CD4-positive, alpha-beta memory T cell (primary cell): ENCODE results near the gene EMP1. TPM values are rescaled to one million over a fixed set of nuclear protein-coding genes. Genes with fewer than 3 reads are reported as not detected.

Experiments
- CTCF ChIA-PET: fragments of 350-600 bp; sonication (Branson Sonifier 250); formaldehyde crosslinking; loops from one replicate; lab custom pipeline; 2021; ENCODE audit warnings: inconsistent platforms; ENCODE audit not compliant: partially characterized antibody; lab: Charles Lee
- POLR2A ChIA-PET: fragments of 350-600 bp; sonication (Branson Sonifier 250); formaldehyde crosslinking; loops from one replicate; lab custom pipeline; 2021; ENCODE audit not compliant: partially characterized antibody; lab: Charles Lee
- DNase-seq, 5 donors: peaks; one replicate each; pipeline versions ENCODE4 v3.0.0 to v3.0.0-alpha.2; 2020 to 2022; ENCODE audit warnings: mixed read lengths in 1 of 5
- H3K27ac ChIP-seq: one replicate; pipeline ENCODE4 v1.7.0; 2013; ENCODE audit warnings: low read depth, low read length
- H3K27me3 ChIP-seq: 2 replicates; pipeline ENCODE4 v1.7.0; 2013; ENCODE audit warnings: mild to moderate bottlenecking, low read length, moderate library complexity; ENCODE audit not compliant: insufficient read depth
- H3K36me3 ChIP-seq: 2 replicates; pipeline ENCODE4 v1.7.0; 2013; ENCODE audit warnings: mild to moderate bottlenecking, low read length, moderate library complexity; ENCODE audit not compliant: insufficient read depth
- H3K4me1 ChIP-seq: 2 replicates; pipeline ENCODE4 v1.7.0; 2013; ENCODE audit warnings: mild to moderate bottlenecking, low read length, moderate library complexity; ENCODE audit not compliant: insufficient read depth
- H3K4me3 ChIP-seq, 2 donors: one replicate each; pipeline ENCODE4 v1.7.0; 2013; ENCODE audit warnings: low read length in 2 of 2, mild to moderate bottlenecking in 1 of 2
- H3K9me3 ChIP-seq, 2 donors: one replicate each; pipeline ENCODE4 v1.7.0; 2013; ENCODE audit warnings: low read length in 2 of 2, control low read depth in 1 of 2; ENCODE audit not compliant: control insufficient read depth in 1 of 2
- H3K27ac Mint-ChIP-seq, 7 donors: one replicate each; pipeline ENCODE4 v1.8.0; 2020 to 2021; ENCODE audit warnings: mixed read lengths in 7 of 7, mild to moderate bottlenecking in 6 of 7, inconsistent platforms in 3 of 7, moderate library complexity in 3 of 7
- H3K27me3 Mint-ChIP-seq, 2 donors: one replicate each; pipeline ENCODE4 v1.8.0; 2020 to 2021; ENCODE audit warnings: mixed read lengths in 2 of 2
- H3K36me3 Mint-ChIP-seq, 2 donors: one replicate each; pipeline ENCODE4 v1.8.0; 2020 to 2021; ENCODE audit warnings: mixed read lengths in 2 of 2, inconsistent platforms in 1 of 2, mild to moderate bottlenecking in 1 of 2
- H3K4me1 Mint-ChIP-seq, 4 donors: one replicate each; pipeline ENCODE4 v1.8.0; 2020 to 2021; ENCODE audit warnings: mixed read lengths in 4 of 4, mild to moderate bottlenecking in 1 of 4
- H3K4me3 Mint-ChIP-seq, 8 donors: one replicate each; pipeline ENCODE4 v1.8.0; 2020 to 2021; ENCODE audit warnings: mixed read lengths in 8 of 8, mild to moderate bottlenecking in 7 of 8, moderate library complexity in 6 of 8, inconsistent platforms in 3 of 8
- H3K9me3 Mint-ChIP-seq, 8 donors: one replicate each; pipeline ENCODE4 v1.8.0; 2020 to 2021; ENCODE audit warnings: mixed read lengths in 8 of 8, mild to moderate bottlenecking in 5 of 8, inconsistent platforms in 3 of 8, moderate library complexity in 1 of 8
- intact Hi-C: fragments of 100-400 bp; cut with micrococcal nuclease; formaldehyde crosslinking; loops from one replicate; pipeline ENCODE4 v1.15.1; 2023
- polyA plus RNA-seq, 2 donors: library from polyadenylated mRNA; unstranded; fragments of 300-500 nt; fragmentation: Illumina TruSeq; gene quantifications; one replicate each; pipeline ENCODE4 v1.2.3, GENCODE V29; 2021
- total RNA-seq, 2 experiments: library from RNA; stranded (reverse); gene quantifications; one replicate each; pipeline ENCODE4 v1.2.3, GENCODE V29; 2021

The EMP1 gene
- total and polyA plus RNA-seq, 4 experiments from 2014 or later, result 0.50 to 5.8 (median 3.2) TPM

- Histone ChIP-seq H3K36me3 (no peaks in the 10 kb centered on the region), H3K27me3 (no peaks in the 10 kb centered on the region), H3K4me3 (no peak overlapping the region), H3K27ac (peak overlapping the region; percentile 35), H3K9me3 (no peaks in the 10 kb centered on the region), H3K4me1 (peaks cover 19% of the 10 kb centered on the region)
- no peaks in the 10 kb centered on the region for H3K36me3 Mint-ChIP-seq
- ChIA-PET POLR2A (interaction anchor here (1.7 kb wide), 1 partner anchor 94 kb away, joined by 11 read pairs; no protein-coding TSS in a partner anchor), CTCF (interaction anchor here (0.8 to 3.4 kb wide), 9 partner anchors 9 to 279 kb away, joined by 3 to 29 read pairs (median 3); no protein-coding TSS in a partner anchor)
- no peaks in the 10 kb centered on the region for H3K9me3 Mint-ChIP-seq
- H3K4me3 Mint-ChIP-seq, result peak overlapping the region in 7 of 8 donors; percentile 80 to 93 (median 89)
- peaks cover 19 to 32% (median 25%) of the 10 kb centered on the region in 4 donors for H3K4me1 Mint-ChIP-seq
- peaks cover 2 to 3% of the 10 kb centered on the region in 2 donors for H3K27me3 Mint-ChIP-seq
- intact Hi-C loops, result loop anchor here (1.0 kb wide), 3 partner anchors 16 to 94 kb away; no protein-coding TSS in a partner anchor
- no peak for DNase-seq
- H3K27ac Mint-ChIP-seq, result peak overlapping the region; percentile 72 to 96 (median 84)
Observed at GRCh38 chr12:13195785-13196129, 769 bp upstream of the EMP1 start.

- Histone ChIP-seq H3K4me3 (peak overlapping the region in 1 of 2 donors; percentile 54), H3K27ac (peak overlapping the region; percentile 35), H3K36me3 (no peaks in the 10 kb centered on the region), H3K27me3 (no peaks in the 10 kb centered on the region), H3K9me3 (no peaks in the 10 kb centered on the region), H3K4me1 (peaks cover 19% of the 10 kb centered on the region)
- H3K27me3 Mint-ChIP-seq, result no peaks in the 10 kb centered on the region
- peak overlapping the region; percentile 80 to 93 (median 88) for H3K4me3 Mint-ChIP-seq
- peak overlapping the region; percentile 68 to 96 (median 84) for H3K27ac Mint-ChIP-seq
- H3K36me3 Mint-ChIP-seq, result no peaks in the 10 kb centered on the region
- H3K9me3 Mint-ChIP-seq, result no peaks in the 10 kb centered on the region
- intact Hi-C loops, result no loop called here
- ChIA-PET CTCF (interaction anchor here (1.4 to 3.4 kb wide), 5 partner anchors 10 to 281 kb away, joined by 3 to 29 read pairs (median 5); no protein-coding TSS in a partner anchor), POLR2A (interaction anchor here (1.7 kb wide), 1 partner anchor 95 kb away, joined by 11 read pairs; no protein-coding TSS in a partner anchor)
- no peak for DNase-seq
- peaks cover 19 to 32% (median 25%) of the 10 kb centered on the region in 4 donors for H3K4me1 Mint-ChIP-seq
Observed at GRCh38 chr12:13197032-13197431, 506 bp downstream of the EMP1 start.

- Histone ChIP-seq H3K4me3 (no peak overlapping the region), H3K9me3 (no peaks in the 10 kb centered on the region), H3K27me3 (no peaks in the 10 kb centered on the region), H3K36me3 (no peaks in the 10 kb centered on the region), H3K4me1 (peaks cover 19% of the 10 kb centered on the region), H3K27ac (no peak overlapping the region)
- no peaks in the 10 kb centered on the region for H3K27me3 Mint-ChIP-seq
- intact Hi-C loops, result no loop called here
- H3K27ac Mint-ChIP-seq, result peak overlapping the region in 5 of 7 donors; percentile 68 to 84 (median 74)
- H3K4me3 Mint-ChIP-seq, result peak overlapping the region in 6 of 8 donors; percentile 12 to 93 (median 88)
- peaks cover 20 to 32% (median 26%) of the 10 kb centered on the region in 4 donors for H3K4me1 Mint-ChIP-seq
- no peaks in the 10 kb centered on the region for H3K9me3 Mint-ChIP-seq
- ChIA-PET POLR2A (no interaction called here), CTCF (interaction anchor here (1.0 to 3.4 kb wide), 2 partner anchors 14 to 95 kb away, joined by 3 to 29 read pairs; no protein-coding TSS in a partner anchor)
- DNase-seq, result no peak
- H3K36me3 Mint-ChIP-seq, result no peaks in the 10 kb centered on the region
Observed at GRCh38 chr12:13197526-13198143, 1.1 kb downstream of the EMP1 start.

GRCh38 chr12:13198241-13198640 is 1.7 kb downstream of the EMP1 start:
- H3K36me3 Mint-ChIP-seq, result no peaks in the 10 kb centered on the region
- peaks cover 19% of the 10 kb centered on the region for H3K4me1 ChIP-seq
- H3K9me3 ChIP-seq, result no peaks in the 10 kb centered on the region
- ChIA-PET POLR2A (no interaction called here), CTCF (interaction anchor here (1.0 to 3.4 kb wide), 2 partner anchors 14 to 96 kb away, joined by 3 to 29 read pairs; no protein-coding TSS in a partner anchor)
- no peak overlapping the region for H3K27ac ChIP-seq
- no peaks in the 10 kb centered on the region for H3K36me3 ChIP-seq
- no peaks in the 10 kb centered on the region for H3K9me3 Mint-ChIP-seq
- H3K4me3 ChIP-seq, result no peak overlapping the region
- intact Hi-C loops, result no loop called here
- DNase-seq, result no peak
- H3K27me3 ChIP-seq, result no peaks in the 10 kb centered on the region
- H3K27me3 Mint-ChIP-seq, result no peaks in the 10 kb centered on the region
- H3K4me3 Mint-ChIP-seq, result peak overlapping the region in 1 of 8 donors; percentile 17
- peak overlapping the region in 3 of 7 donors; percentile 8 to 74 (median 59) for H3K27ac Mint-ChIP-seq
- peaks cover 20 to 32% (median 26%) of the 10 kb centered on the region in 4 donors for H3K4me1 Mint-ChIP-seq

- CTCF ChIA-PET, result no interaction called here
- H3K9me3 ChIP-seq, result no peaks in the 10 kb centered on the region
- DNase-seq, result no peak
- POLR2A ChIA-PET, result no interaction called here
- Mint-ChIP-seq H3K27ac (no peak overlapping the region), H3K36me3 (no peaks in the 10 kb centered on the region), H3K4me3 (peak overlapping the region in 1 of 8 donors; percentile 4), H3K4me1 (peaks cover 21 to 32% (median 26%) of the 10 kb centered on the region in 4 donors), H3K27me3 (no peaks in the 10 kb centered on the region), H3K9me3 (no peaks in the 10 kb centered on the region)
- H3K4me3 ChIP-seq, result no peak overlapping the region
- H3K36me3 ChIP-seq, result no peaks in the 10 kb centered on the region
- intact Hi-C loops, result no loop called here
- peaks cover 19% of the 10 kb centered on the region for H3K4me1 ChIP-seq
- no peaks in the 10 kb centered on the region for H3K27me3 ChIP-seq
- no peak overlapping the region for H3K27ac ChIP-seq
Observed at GRCh38 chr12:13198876-13199275, 2.4 kb downstream of the EMP1 start.

- H3K9me3 ChIP-seq, result no peaks in the 10 kb centered on the region
- no peaks in the 10 kb centered on the region for H3K27me3 ChIP-seq
- peaks cover 21 to 32% (median 26%) of the 10 kb centered on the region in 4 donors for H3K4me1 Mint-ChIP-seq
- ChIA-PET POLR2A (interaction anchor here (0.6 kb wide), 1 partner anchor 165 kb away, joined by 3 read pairs; no protein-coding TSS in a partner anchor), CTCF (interaction anchor here (5.2 kb wide), 1 partner anchor 13 kb away, joined by 34 read pairs; no protein-coding TSS in a partner anchor)
- peaks cover 19% of the 10 kb centered on the region for H3K4me1 ChIP-seq
- no peaks in the 10 kb centered on the region for H3K27me3 Mint-ChIP-seq
- H3K27ac ChIP-seq, result no peak overlapping the region
- DNase-seq, result no peak
- H3K36me3 ChIP-seq, result no peaks in the 10 kb centered on the region
- intact Hi-C loops, result no loop called here
- no peaks in the 10 kb centered on the region for H3K9me3 Mint-ChIP-seq
- no peak overlapping the region for H3K4me3 ChIP-seq
- no peak overlapping the region for H3K4me3 Mint-ChIP-seq
- H3K36me3 Mint-ChIP-seq, result no peaks in the 10 kb centered on the region
- H3K27ac Mint-ChIP-seq, result peak overlapping the region in 1 of 7 donors; percentile 65
Observed at GRCh38 chr12:13199592-13199991, 3.1 kb downstream of the EMP1 start.

- H3K4me3 Mint-ChIP-seq, result no peak overlapping the region
- peaks cover 14 to 28% (median 21%) of the 10 kb centered on the region in 4 donors for H3K4me1 Mint-ChIP-seq
- Histone ChIP-seq H3K4me1 (peaks cover 13% of the 10 kb centered on the region), H3K36me3 (no peaks in the 10 kb centered on the region), H3K4me3 (no peak overlapping the region), H3K9me3 (no peaks in the 10 kb centered on the region), H3K27me3 (no peaks in the 10 kb centered on the region), H3K27ac (no peak overlapping the region)
- no peaks in the 10 kb centered on the region for H3K36me3 Mint-ChIP-seq
- no peaks in the 10 kb centered on the region for H3K9me3 Mint-ChIP-seq
- ChIA-PET CTCF (interaction anchor here (5.2 kb wide), 1 partner anchor 11 kb away, joined by 34 read pairs; no protein-coding TSS in a partner anchor), POLR2A (no interaction called here)
- DNase-seq, result no peak
- intact Hi-C loops, result no loop called here
- H3K27me3 Mint-ChIP-seq, result no peaks in the 10 kb centered on the region
- H3K27ac Mint-ChIP-seq, result no peak overlapping the region
Observed at GRCh38 chr12:13200841-13201240, 4.3 kb downstream of the EMP1 start.
